Activated CD4-positive, alpha-beta T cell treated with anti-CD3 and anti-CD28 coated beads for 1 hour (primary cell): ENCODE data around the gene DDIT4.

ENCODE experiments used
- DNase-seq: peaks from one replicate; pipeline ENCODE4 v3.0.0-alpha.2; 2020

The DDIT4 gene

GRCh38 chr10:72250666-72251065 lies 23.1 kb upstream of the DDIT4 start:
- DNase-seq, result no peak

DNA sequence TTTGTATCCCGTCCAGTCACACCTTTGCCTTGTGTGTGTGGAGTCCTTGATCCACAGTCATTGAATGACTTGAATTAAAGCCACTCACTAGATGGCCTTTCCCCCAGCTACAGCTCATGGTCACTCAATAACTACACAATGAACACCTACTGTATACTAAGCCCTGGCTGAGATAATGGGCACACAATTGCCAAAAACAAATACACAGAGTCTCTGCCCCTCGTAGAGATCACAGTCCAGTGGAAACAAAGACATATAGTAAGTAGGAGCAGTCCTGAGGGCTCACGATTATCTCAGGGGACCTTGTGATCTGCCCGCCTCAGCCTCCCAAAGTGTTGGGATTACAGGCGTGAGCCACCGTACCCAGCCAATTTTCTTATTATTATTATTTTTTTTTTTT lies 22.1 kb upstream of the DDIT4 start:
- no peak for DNase-seq

- DNase-seq, result no peak
These were observed 20.8 kb upstream of the DDIT4 start for GRCh38 chr10:72252972-72253371.

DNA sequence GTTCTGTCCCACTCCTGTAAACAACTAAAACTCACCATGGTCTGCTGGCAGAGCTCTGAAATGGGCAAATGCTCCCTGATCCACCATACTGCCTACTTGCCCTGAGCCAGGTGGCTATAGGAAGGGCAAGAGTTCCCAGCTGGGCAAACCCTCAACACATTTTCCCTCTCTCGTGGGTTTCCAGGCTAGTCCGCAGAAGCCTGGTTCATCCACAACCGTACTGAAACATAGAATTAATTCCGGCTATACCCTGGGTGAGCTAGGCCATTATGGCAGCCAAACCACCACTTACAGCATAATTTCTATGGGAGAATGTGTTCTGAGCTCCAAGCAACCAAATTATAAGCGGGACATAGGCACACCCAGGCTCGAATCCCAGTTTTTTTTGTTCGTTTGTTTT lies 20.1 kb upstream of the DDIT4 start:
- no peak for DNase-seq

GRCh38 chr10:72254813-72255568 lies 18.7 kb upstream of the DDIT4 start:
- DNase-seq, result no peak

GRCh38 chr10:72255977-72256729 lies 17.6 kb upstream of the DDIT4 start:
- DNase-seq, result no peak

GRCh38 chr10:72257051-72257892 lies 16.5 kb upstream of the DDIT4 start:
- DNase-seq, result no peak

- DNase-seq, result no peak
These were observed 15.1 kb upstream of the DDIT4 start for GRCh38 chr10:72258617-72259016.

- DNase-seq, result no peak
These were observed 14.1 kb upstream of the DDIT4 start for GRCh38 chr10:72259491-72260238.

- DNase-seq, result peak; percentile 63
These were observed 13.3 kb upstream of the DDIT4 start for GRCh38 chr10:72260239-72260975.

DNA sequence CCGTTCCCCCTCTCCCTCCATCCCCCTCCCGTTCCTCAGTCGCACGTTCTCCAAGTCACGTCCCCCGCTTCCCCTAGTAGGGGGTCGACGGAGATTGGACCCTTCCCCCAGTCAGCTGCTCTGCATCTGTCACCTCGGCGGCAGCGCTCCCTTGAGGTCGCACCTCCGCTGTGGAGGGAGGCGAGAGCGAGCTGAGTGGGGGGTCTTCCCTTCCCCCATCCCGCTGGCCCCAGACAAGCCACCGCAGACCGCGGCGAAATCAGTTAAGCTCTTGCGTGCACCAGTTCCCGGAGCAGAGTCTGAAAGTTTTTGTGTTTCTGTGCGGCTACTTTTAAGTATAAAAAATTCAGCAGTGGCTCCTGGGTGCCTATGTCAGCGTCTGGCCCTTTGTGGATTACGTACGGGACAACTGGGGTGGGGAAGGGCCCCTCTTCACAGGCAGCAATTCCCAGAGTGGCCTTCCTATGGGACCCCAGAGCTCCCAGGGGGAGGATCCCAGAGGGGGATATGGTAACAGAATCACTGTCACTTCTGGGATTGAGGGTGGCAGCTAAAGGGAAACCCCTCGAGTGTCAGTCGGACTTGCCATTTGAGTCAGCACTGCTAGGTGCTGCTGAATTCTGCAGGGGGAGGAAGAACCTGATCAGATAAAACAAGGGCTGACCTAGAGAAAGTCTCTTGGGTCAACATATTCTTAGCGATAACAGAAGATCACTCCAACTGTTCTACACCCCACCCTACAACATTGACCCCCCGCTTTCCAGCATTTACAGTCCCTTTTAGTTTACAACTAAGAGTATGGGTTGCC lies 12.5 kb upstream of the DDIT4 start:
- no peak for DNase-seq

DNA sequence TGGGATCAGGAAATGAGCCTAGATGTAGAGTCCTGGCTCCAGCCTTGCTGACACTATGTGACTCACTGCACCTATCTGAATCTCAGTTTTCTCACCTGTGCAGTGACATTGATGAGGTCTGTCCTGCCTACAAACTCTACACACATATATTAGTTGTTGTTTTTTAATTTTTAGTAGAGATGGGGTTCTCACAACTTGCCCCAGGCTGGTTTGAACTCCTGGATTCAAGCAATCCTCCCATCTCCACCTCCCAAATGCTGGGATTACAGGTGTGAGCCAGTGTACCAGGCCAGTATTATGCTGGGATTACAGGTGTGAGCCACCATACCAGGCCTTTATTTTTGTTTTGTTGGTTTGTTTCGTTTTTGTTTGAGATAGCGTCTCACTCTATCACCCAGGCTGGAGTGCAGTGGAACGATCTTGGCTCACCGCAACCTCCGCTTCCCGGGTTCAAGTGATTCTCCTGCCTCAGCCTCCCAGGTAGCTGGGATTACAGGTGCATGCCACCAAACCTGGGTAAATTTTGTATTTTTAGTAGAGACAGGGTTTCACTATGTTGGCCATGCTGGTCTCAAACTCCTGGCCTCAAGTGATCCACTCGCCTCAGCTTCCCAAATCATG lies 11.8 kb upstream of the DDIT4 start:
- DNase-seq, result no peak

DNA sequence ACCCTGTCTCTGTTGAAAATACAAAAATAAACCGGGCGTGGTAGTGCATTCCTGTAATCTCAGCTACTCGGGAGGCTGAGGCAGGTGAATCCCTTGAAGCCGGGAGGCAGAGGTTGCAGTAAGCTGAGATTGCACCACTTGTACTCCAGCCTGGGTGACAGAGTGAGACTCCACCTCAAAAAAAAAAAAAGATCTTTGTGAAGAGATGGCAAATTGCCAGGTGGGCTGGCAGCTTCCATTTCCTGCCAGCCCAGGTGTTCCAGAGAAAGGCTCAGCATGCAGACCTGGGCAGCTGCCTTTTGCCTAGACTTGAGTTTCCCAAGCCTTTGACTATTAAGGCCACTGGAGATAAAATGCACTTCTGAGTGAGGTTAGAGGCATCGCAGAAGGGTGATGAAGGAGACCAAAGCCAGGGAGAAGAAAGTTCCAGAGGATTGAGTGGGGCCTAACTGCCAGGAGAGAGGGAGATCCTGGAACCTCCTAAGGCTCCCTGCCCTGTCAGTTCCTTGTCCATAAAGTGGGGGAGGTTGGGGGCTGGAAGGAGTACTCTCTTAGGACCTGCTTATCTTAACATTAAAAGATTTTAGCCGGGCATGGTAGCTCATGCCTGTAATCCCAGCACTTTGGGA lies 10.0 kb upstream of the DDIT4 start:
- DNase-seq, result no peak

DNA sequence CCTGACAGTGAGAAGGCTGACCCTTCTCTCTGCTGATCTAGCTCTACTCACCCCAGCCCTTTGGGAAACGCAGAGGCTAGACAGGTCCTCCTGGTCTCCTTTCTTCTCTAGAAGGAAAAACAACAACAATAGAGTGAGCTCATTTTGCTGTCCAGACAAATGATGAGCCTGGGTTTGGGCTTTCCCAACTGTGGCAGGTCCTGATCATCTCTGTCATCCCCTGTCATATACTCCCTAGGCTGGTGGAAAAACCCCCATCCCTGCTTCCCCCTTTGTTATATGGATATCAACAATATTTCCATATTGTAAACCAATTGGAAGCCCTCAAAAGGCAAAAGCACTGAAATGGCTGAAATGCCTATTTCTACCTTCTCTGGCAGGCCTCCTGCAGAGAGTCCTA lies 9.2 kb upstream of the DDIT4 start:
- DNase-seq, result no peak

DNA sequence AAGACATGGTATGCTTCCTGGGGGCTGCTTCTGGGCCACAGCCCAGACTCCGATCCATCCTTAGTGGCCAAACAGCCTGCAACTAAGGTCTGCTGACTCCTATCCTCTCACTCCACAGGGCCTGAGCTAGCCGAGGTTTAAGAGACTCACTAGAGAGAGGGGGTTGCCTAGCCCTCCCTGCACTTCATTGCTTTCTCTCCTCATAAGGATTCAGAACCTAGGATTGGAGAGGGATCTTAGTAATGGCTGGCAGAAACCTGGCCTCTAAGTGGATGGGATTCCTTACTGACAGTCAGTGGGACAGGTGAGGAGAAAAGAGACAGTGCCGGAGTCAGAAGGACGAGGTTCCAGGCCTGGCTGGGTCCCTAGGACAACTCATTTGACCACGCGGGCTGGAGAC lies 8.2 kb upstream of the DDIT4 start:
- no peak for DNase-seq

- no peak for DNase-seq
These were observed 7.5 kb upstream of the DDIT4 start for GRCh38 chr10:72265990-72266865.

DNA sequence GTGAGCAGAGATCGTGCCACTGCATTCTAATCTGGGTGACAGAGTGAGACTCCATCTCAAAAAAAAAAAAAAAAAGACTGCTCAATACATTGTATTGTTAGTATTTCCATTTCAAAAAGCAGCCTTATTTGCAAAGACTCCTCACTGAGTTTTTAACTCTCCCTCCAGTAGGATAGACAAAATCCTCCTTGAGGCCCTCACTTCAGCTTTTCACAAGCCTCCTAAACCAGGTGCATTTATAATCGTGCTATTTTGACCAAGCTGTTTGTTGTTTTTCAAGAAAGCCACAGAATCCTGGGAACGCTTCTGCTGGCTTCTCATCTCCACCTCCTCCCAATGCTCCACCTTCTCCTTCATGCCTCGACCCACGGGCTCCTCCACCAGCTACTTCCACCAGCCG lies 6.3 kb upstream of the DDIT4 start:
- DNase-seq, result no peak

GRCh38 chr10:72267819-72268399 lies 5.8 kb upstream of the DDIT4 start:
- no peak for DNase-seq
